HepG2 (cell line): ENCODE measurements around the gene RERE. TPM values are rescaled to one million over a fixed set of nuclear protein-coding genes. Genes with fewer than 3 reads are reported as not detected.

ENCODE experiments used
- ATAC-seq: fragments of 200-7000 bp; cut with Tn5 transposase; 3 replicates; pipeline ENCODE4 v1.9.1; 2020; ENCODE audit warnings: mild to moderate bottlenecking, moderate library complexity
- BruUV-seq: library from RNA; stranded (reverse); fragments of 400-500 nt; replicated peaks from 2 replicates; lab custom pipeline; 2021; lab: Mats Ljungman, UMichigan
- CTCF ChIA-PET: fragments of 300-600 bp; formaldehyde crosslinking; extraction: SDS; loops from one replicate; lab custom pipeline; 2021; ENCODE audit warnings: low total read pairs, inconsistent platforms, low intra/inter-chr PET ratio; lab: Yijun Ruan, JAX
- POLR2A ChIA-PET: fragments of 350-600 bp; sonication (Branson Sonifier 250); formaldehyde crosslinking; loops from one replicate; lab custom pipeline; 2020; ENCODE audit warnings: antibody characterized with exemption, inconsistent platforms; lab: Yijun Ruan, JAX
- DNase-seq: peaks from one replicate; pipeline ENCODE4 v3.0.0-alpha.2; 2015; ENCODE audit warnings: low spot score
- FAIRE-seq: peaks from 3 replicates; lab custom pipeline; 2011; peaks lifted over from hg19 to GRCh38; lab: Jason Lieb, UNC
- H2AFZ ChIP-seq: one replicate; pipeline ENCODE4 v1.6.1; 2011; ENCODE audit warnings: low read length, inconsistent platforms
- H3K27ac ChIP-seq: fragments of 300-600 bp; 3 replicates; pipeline ENCODE4 v1.8.0; 2011; ENCODE audit warnings: mixed run types, mild to moderate bottlenecking, mixed read lengths, low read length, inconsistent platforms; ENCODE audit not compliant: insufficient read depth; ENCODE audit errors: extremely low read length
- H3K27me3 ChIP-seq, 2 experiments: fragments of 200-600 bp in 1 of 2; 2 replicates in 1 of 2; 3 replicates in 1 of 2; pipeline versions ENCODE4 v1.6.0 to v1.8.0; 2011; ENCODE audit warnings: low read length in 2 of 2, mild to moderate bottlenecking in 2 of 2, moderate library complexity in 2 of 2, inconsistent platforms in 1 of 2; ENCODE audit not compliant: insufficient read depth in 2 of 2, control insufficient read depth in 1 of 2
- H3K36me3 ChIP-seq, 2 experiments: fragments of 200-600 bp in 1 of 2; replicated peaks in 1 of 2; 2 replicates in 1 of 2; 3 replicates in 1 of 2; pipeline versions ENCODE4 v1.5.1 to v1.8.0; 2011; ENCODE audit warnings: low read length in 2 of 2, inconsistent platforms in 1 of 2; ENCODE audit not compliant: insufficient read depth in 2 of 2, control insufficient read depth in 1 of 2
- H3K4me1 ChIP-seq: 2 replicates; pipeline ENCODE4 v1.5.1; 2012; ENCODE audit warnings: low read length, inconsistent platforms; ENCODE audit not compliant: insufficient read depth
- H3K4me2 ChIP-seq: 2 replicates; pipeline ENCODE4 v1.6.0; 2011; ENCODE audit warnings: low read depth, low read length, inconsistent platforms
- H3K4me3 ChIP-seq, 3 experiments: fragments of 200-600 bp in 1 of 3; sonication (generic), shearing (Covaris generic) in 1 of 3; replicated peaks in 1 of 3; 2 replicates each; pipeline ENCODE4 v1.5.1; 2011 to 2016; ENCODE audit warnings: low read length in 3 of 3, inconsistent platforms in 2 of 3, low read depth in 2 of 3, mild to moderate bottlenecking in 2 of 3, control low read depth in 1 of 3, mixed read lengths in 1 of 3; ENCODE audit not compliant: insufficient read depth in 1 of 3
- H3K79me2 ChIP-seq: one replicate; pipeline ENCODE4 v1.6.1; 2011; ENCODE audit warnings: low read length, inconsistent platforms; ENCODE audit not compliant: insufficient read depth
- H3K9ac ChIP-seq: 2 replicates; pipeline ENCODE4 v1.6.0; 2011; ENCODE audit warnings: mild to moderate bottlenecking, low read depth, low read length, inconsistent platforms; ENCODE audit not compliant: insufficient read depth
- H3K9me3 ChIP-seq: 2 replicates; pipeline ENCODE4 v1.5.1; 2012; ENCODE audit warnings: mild to moderate bottlenecking, low read length
- H4K20me1 ChIP-seq: 2 replicates; pipeline ENCODE4 v1.6.0; 2011; ENCODE audit warnings: inconsistent platforms, mild to moderate bottlenecking, low read length, moderate library complexity; ENCODE audit not compliant: insufficient read depth
- FOXJ3 ChIP-seq: sonication (generic); formaldehyde crosslinking; IDR thresholded peaks from 2 replicates; pipeline ENCODE4 v1.4.0; 2020; ENCODE audit warnings: missing genetic modification reagents, mild to moderate bottlenecking, borderline replicate concordance
- PHB2 ChIP-seq: fragments of 450-650 bp; IDR thresholded peaks from 2 replicates; pipeline ENCODE4 v1.6.1; 2018; ENCODE audit not compliant: partially characterized antibody
- SIX1 ChIP-seq: sonication (generic); formaldehyde crosslinking; IDR thresholded peaks from 2 replicates; pipeline ENCODE4 v1.4.0; 2020; ENCODE audit warnings: missing genetic modification reagents, borderline replicate concordance
- TEAD2 ChIP-seq: sonication (generic); formaldehyde crosslinking; IDR thresholded peaks from 2 replicates; pipeline ENCODE4 v1.9.0; 2021; ENCODE audit warnings: missing genetic modification reagents
- XBP1 ChIP-seq: sonication (generic); formaldehyde crosslinking; IDR thresholded peaks from 2 replicates; pipeline ENCODE4 v1.5.0; 2020; ENCODE audit warnings: missing genetic modification reagents
- ZBTB40 ChIP-seq, 2 experiments: fragments of 450-650 bp in 1 of 2; sonication (generic) in 1 of 2; formaldehyde crosslinking in 1 of 2; IDR thresholded peaks; 2 replicates each; pipeline versions ENCODE4 v1.6.1 to v1.8.0; 2016 to 2022; ENCODE audit warnings: antibody characterized with exemption in 1 of 2, mild to moderate bottlenecking in 1 of 2, missing genetic modification reagents in 1 of 2
- WGBS: methylation state at CpG from one replicate; pipeline ENCODE4 v1.1.6; 2017; ENCODE audit warnings: low lambda C conversion rate; 5-methylcytosine and 5-hydroxymethylcytosine counted together
- in situ Hi-C: cut with HindIII; loops from 2 replicates; pipeline ENCODE4 v1.10.0; 2017; ENCODE audit warnings: low pct_unique_long_range_greater_than_20kb; ENCODE audit not compliant: extremely low pct_ligation_motif_present
- intact Hi-C: fragments of 100-400 bp; cut with micrococcal nuclease; formaldehyde crosslinking; loops from one replicate; pipeline ENCODE4 v1.10.0; 2022; ENCODE audit not compliant: unreplicated experiment
- polyA plus RNA-seq, 8 experiments: library from polyadenylated mRNA; depleted of rRNA in 3 of 8; stranded (reverse) in 7 of 8; unstranded in 1 of 8; fragments of >200 nt; fragmentation: Illumina TruSeq in 4 of 8; extraction: Trizol in 4 of 8; gene quantifications; 2 replicates each; pipeline versions ENCODE4 v1.2.1 to v1.2.3, GENCODE V29; 2011 to 2016; ENCODE audit warnings: low read depth in 4 of 8, missing spikeins in 1 of 8, mixed read lengths in 1 of 8; ENCODE audit not compliant: insufficient read depth in 1 of 8
- total RNA-seq, 5 experiments: library from RNA; depleted of rRNA; stranded (reverse); fragments of >200 nt; fragmentation: Illumina TruSeq; extraction: Trizol; gene quantifications; 2 replicates each; pipeline ENCODE4 v1.2.3, GENCODE V29; 2016; ENCODE audit warnings: low read depth in 1 of 5
- TF ChIP-seq, protein P1 (sequence below): sonication (generic); formaldehyde crosslinking; IDR thresholded peaks from 2 replicates; pipeline ENCODE4 v1.5.0; 2020; ENCODE audit warnings: missing genetic modification reagents
- TF ChIP-seq, protein P2 (sequence below): sonication (generic); formaldehyde crosslinking; IDR thresholded peaks from 2 replicates; pipeline ENCODE4 v1.4.0; 2020; ENCODE audit warnings: missing genetic modification reagents

The RERE gene
- total and polyA plus RNA-seq, 2 of the 13 experiments (the other 11 are each of a cell fraction or from before 2014, with no cell fraction given) = 18.3 to 21.9 TPM

- TF ChIP-seq ZBTB40 (IDR thresholded peaks at IDR 0.05) (no peak), ZBTB40 (CRISPR knock-in tag; IDR thresholded peaks at IDR 0.05) (no peak)
Measured at GRCh38 chr1:8628606-8629005, 188.8 kb downstream of the RERE start (continued).

GRCh38 chr1:8627728-8628127 is 189.7 kb downstream of the RERE start:
- FAIRE-seq (no peak), DNase-seq (no peak), ATAC-seq (no peak)
- Histone ChIP-seq H3K4me1 (peaks cover 65% of the 10 kb centered on the region), H3K4me3 (no peak overlapping the region), H3K36me3 (peaks cover 0 to 7% of the 10 kb centered on the region in 2 experiments; a peak in 4 of 5 replicates), H2AFZ (no peak overlapping the region), H3K27me3 (no peaks in the 10 kb centered on the region), H3K9ac (no peak overlapping the region), H3K9me3 (no peaks in the 10 kb centered on the region), H3K79me2 (peaks cover 86% of the 10 kb centered on the region), H4K20me1 (peaks cover 77% of the 10 kb centered on the region), H3K4me2 (no peak overlapping the region), H3K27ac (no peak overlapping the region)
- no TSS peak for BruUV-seq
- in situ Hi-C loops (no loop called here), intact Hi-C loops (no loop called here)
- CTCF ChIA-PET = no interaction called here
- WGBS = 87% methylated on average over 5 of the region's 5 CpGs
- POLR2A ChIA-PET = no interaction called here
- TF ChIP-seq, protein P1, sequence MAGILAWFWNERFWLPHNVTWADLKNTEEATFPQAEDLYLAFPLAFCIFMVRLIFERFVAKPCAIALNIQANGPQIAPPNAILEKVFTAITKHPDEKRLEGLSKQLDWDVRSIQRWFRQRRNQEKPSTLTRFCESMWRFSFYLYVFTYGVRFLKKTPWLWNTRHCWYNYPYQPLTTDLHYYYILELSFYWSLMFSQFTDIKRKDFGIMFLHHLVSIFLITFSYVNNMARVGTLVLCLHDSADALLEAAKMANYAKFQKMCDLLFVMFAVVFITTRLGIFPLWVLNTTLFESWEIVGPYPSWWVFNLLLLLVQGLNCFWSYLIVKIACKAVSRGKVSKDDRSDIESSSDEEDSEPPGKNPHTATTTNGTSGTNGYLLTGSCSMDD (CRISPR knock-in tag) = no peak
- TF ChIP-seq PHB2 (no peak), FOXJ3 (no peak), TEAD2 (no peak), SIX1 (CRISPR knock-in tag) (no peak), XBP1 (CRISPR knock-in tag) (no peak)
- TF ChIP-seq, protein P2, sequence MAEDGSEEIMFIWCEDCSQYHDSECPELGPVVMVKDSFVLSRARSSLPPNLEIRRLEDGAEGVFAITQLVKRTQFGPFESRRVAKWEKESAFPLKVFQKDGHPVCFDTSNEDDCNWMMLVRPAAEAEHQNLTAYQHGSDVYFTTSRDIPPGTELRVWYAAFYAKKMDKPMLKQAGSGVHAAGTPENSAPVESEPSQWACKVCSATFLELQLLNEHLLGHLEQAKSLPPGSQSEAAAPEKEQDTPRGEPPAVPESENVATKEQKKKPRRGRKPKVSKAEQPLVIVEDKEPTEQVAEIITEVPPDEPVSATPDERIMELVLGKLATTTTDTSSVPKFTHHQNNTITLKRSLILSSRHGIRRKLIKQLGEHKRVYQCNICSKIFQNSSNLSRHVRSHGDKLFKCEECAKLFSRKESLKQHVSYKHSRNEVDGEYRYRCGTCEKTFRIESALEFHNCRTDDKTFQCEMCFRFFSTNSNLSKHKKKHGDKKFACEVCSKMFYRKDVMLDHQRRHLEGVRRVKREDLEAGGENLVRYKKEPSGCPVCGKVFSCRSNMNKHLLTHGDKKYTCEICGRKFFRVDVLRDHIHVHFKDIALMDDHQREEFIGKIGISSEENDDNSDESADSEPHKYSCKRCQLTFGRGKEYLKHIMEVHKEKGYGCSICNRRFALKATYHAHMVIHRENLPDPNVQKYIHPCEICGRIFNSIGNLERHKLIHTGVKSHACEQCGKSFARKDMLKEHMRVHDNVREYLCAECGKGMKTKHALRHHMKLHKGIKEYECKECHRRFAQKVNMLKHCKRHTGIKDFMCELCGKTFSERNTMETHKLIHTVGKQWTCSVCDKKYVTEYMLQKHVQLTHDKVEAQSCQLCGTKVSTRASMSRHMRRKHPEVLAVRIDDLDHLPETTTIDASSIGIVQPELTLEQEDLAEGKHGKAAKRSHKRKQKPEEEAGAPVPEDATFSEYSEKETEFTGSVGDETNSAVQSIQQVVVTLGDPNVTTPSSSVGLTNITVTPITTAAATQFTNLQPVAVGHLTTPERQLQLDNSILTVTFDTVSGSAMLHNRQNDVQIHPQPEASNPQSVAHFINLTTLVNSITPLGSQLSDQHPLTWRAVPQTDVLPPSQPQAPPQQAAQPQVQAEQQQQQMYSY (CRISPR knock-in tag) = no peak
